Muscle layer of duodenum (tissue), 2 donors: Measurements from ENCODE around the gene DCTPP1.

ENCODE experiments used
- H3K27ac ChIP-seq: one replicate; pipeline ENCODE4 v1.7.0; 2013; ENCODE audit warnings: mild to moderate bottlenecking, low read length
- H3K27me3 ChIP-seq: one replicate; pipeline ENCODE4 v1.7.0; 2013; ENCODE audit warnings: low read depth, mild to moderate bottlenecking, control low read depth, low read length
- H3K36me3 ChIP-seq, 2 donors: one replicate each; pipeline ENCODE4 v1.7.0; 2013; ENCODE audit warnings: low read length in 2 of 2, control low read depth in 1 of 2, mild to moderate bottlenecking in 1 of 2; ENCODE audit not compliant: insufficient read depth in 2 of 2, control insufficient read depth in 1 of 2
- H3K4me1 ChIP-seq, 2 donors: one replicate each; pipeline ENCODE4 v1.7.0; 2013; ENCODE audit warnings: low read length in 2 of 2, mild to moderate bottlenecking in 2 of 2, control low read depth in 1 of 2, moderate library complexity in 1 of 2; ENCODE audit not compliant: insufficient read depth in 2 of 2, control insufficient read depth in 1 of 2
- H3K4me3 ChIP-seq, 2 donors: one replicate each; pipeline ENCODE4 v1.7.0; 2013; ENCODE audit warnings: low read length in 2 of 2, low read depth in 1 of 2, mild to moderate bottlenecking in 1 of 2
- H3K9me3 ChIP-seq, 2 donors: one replicate each; pipeline ENCODE4 v1.7.0; 2013; ENCODE audit warnings: low read length in 2 of 2, control low read depth in 1 of 2, mild to moderate bottlenecking in 1 of 2; ENCODE audit not compliant: control insufficient read depth in 1 of 2
- donor health status: healthy.

Gene DCTPP1

GRCh38 chr16:30445408-30446202 lies 15.8 kb upstream of the DCTPP1 start, which contains the start of gene SEPHS2:
Gene SEPHS2 (minus strand): TSS chr16:30445874. CDS start chr16:30445727, 147 bp downstream.
- Histone ChIP-seq H3K27me3 (no peaks in the 10 kb centered on the region), H3K4me1 (peaks cover 9 to 12% of the 10 kb centered on the region in 2 donors), H3K4me3 (peak within 1 kb of the TSS; percentile 76 to 91), H3K36me3 (peaks cover 0 to 3% of the 10 kb centered on the region in 2 donors), H3K27ac (peak within 1 kb of the TSS; percentile 94), H3K9me3 (no peaks in the 10 kb centered on the region)

- Histone ChIP-seq H3K9me3 (no peaks in the 10 kb centered on the region), H3K4me3 (peak overlapping the region; percentile 76 to 91), H3K4me1 (peaks cover 9 to 12% of the 10 kb centered on the region in 2 donors), H3K27me3 (no peaks in the 10 kb centered on the region), H3K27ac (peak overlapping the region; percentile 94), H3K36me3 (peaks cover 0 to 3% of the 10 kb centered on the region in 2 donors)
Observed at GRCh38 chr16:30445149-30445407, 15.2 kb upstream of the DCTPP1 start.

GRCh38 chr16:30444231-30445148 lies 14.7 kb upstream of the DCTPP1 start:
- Histone ChIP-seq H3K9me3 (no peaks in the 10 kb centered on the region), H3K4me3 (peak overlapping the region; percentile 76 to 91), H3K36me3 (peaks cover 0 to 3% of the 10 kb centered on the region in 2 donors), H3K4me1 (peaks cover 9 to 12% of the 10 kb centered on the region in 2 donors), H3K27ac (peak overlapping the region; percentile 94), H3K27me3 (no peaks in the 10 kb centered on the region)

- Histone ChIP-seq H3K27me3 (no peaks in the 10 kb centered on the region), H3K9me3 (no peaks in the 10 kb centered on the region), H3K4me1 (peaks cover 9 to 12% of the 10 kb centered on the region in 2 donors), H3K27ac (no peak overlapping the region), H3K4me3 (peak overlapping the region in 1 of 2 donors; percentile 76), H3K36me3 (peaks cover 0 to 3% of the 10 kb centered on the region in 2 donors)
Observed at GRCh38 chr16:30443631-30444030, 13.8 kb upstream of the DCTPP1 start.

- H3K27me3 ChIP-seq, result no peaks in the 10 kb centered on the region
- H3K36me3 ChIP-seq, result peaks cover 0 to 3% of the 10 kb centered on the region in 2 donors
- peaks cover 8 to 9% of the 10 kb centered on the region in 2 donors for H3K4me1 ChIP-seq
- H3K27ac ChIP-seq, result no peak overlapping the region
- H3K9me3 ChIP-seq, result no peaks in the 10 kb centered on the region
- H3K4me3 ChIP-seq, result no peak overlapping the region
Observed at GRCh38 chr16:30439720-30440348, 10.0 kb upstream of the DCTPP1 start.

- H3K4me3 ChIP-seq, result no peak overlapping the region
- peaks cover 0 to 3% of the 10 kb centered on the region in 2 donors for H3K4me1 ChIP-seq
- no peak overlapping the region for H3K27ac ChIP-seq
- no peaks in the 10 kb centered on the region for H3K27me3 ChIP-seq
- H3K9me3 ChIP-seq, result no peaks in the 10 kb centered on the region
- H3K36me3 ChIP-seq, result peaks cover 0 to 3% of the 10 kb centered on the region in 2 donors
Observed at GRCh38 chr16:30438835-30439234, 9.0 kb upstream of the DCTPP1 start.

- Histone ChIP-seq H3K4me3 (no peak overlapping the region), H3K27ac (no peak overlapping the region)
Observed at GRCh38 chr16:30437511-30438046, 7.7 kb upstream of the DCTPP1 start.

GRCh38 chr16:30434852-30435251 lies 5.0 kb upstream of the DCTPP1 start:
- no peaks in the 10 kb centered on the region for H3K36me3 ChIP-seq
- H3K4me1 ChIP-seq, result peaks cover 4 to 8% of the 10 kb centered on the region in 2 donors
- H3K9me3 ChIP-seq, result no peaks in the 10 kb centered on the region
- H3K27ac ChIP-seq, result no peak overlapping the region
- H3K27me3 ChIP-seq, result no peaks in the 10 kb centered on the region
- H3K4me3 ChIP-seq, result no peak overlapping the region

More at GRCh38 chr16:30437511-30438046, 7.7 kb upstream of the DCTPP1 start:
- no peaks in the 10 kb centered on the region for H3K27me3 ChIP-seq
- H3K9me3 ChIP-seq, result no peaks in the 10 kb centered on the region
- H3K36me3 ChIP-seq, result no peaks in the 10 kb centered on the region
- no peaks in the 10 kb centered on the region for H3K4me1 ChIP-seq

GRCh38 chr16:30430428-30430970 lies 669 bp upstream of the DCTPP1 start:
- Histone ChIP-seq H3K9me3 (no peaks in the 10 kb centered on the region), H3K4me1 (peaks cover 12 to 15% of the 10 kb centered on the region in 2 donors), H3K36me3 (peaks cover 0 to 5% of the 10 kb centered on the region in 2 donors), H3K27me3 (no peaks in the 10 kb centered on the region), H3K27ac (peak overlapping the region; percentile 73), H3K4me3 (peak overlapping the region; percentile 83 to 87)

GRCh38 chr16:30429418-30429677 lies 482 bp downstream of the DCTPP1 start:
- Histone ChIP-seq H3K9me3 (no peaks in the 10 kb centered on the region), H3K4me1 (peaks cover 12 to 15% of the 10 kb centered on the region in 2 donors), H3K4me3 (peak overlapping the region; percentile 83 to 87), H3K27me3 (no peaks in the 10 kb centered on the region), H3K27ac (peak overlapping the region; percentile 73), H3K36me3 (peaks cover 4 to 8% of the 10 kb centered on the region in 2 donors)
